ENCODE measurements around the gene DIAPH3. TPM values are rescaled to one million over a fixed set of nuclear protein-coding genes. Genes with fewer than 3 reads are reported as not detected.

DIAPH3 gene
- total and polyA plus RNA-seq, 2 of the 8 experiments (the other 6 are each of a cell fraction or from before 2014, with no cell fraction given) = 8.0 to 30.8 TPM

DNA sequence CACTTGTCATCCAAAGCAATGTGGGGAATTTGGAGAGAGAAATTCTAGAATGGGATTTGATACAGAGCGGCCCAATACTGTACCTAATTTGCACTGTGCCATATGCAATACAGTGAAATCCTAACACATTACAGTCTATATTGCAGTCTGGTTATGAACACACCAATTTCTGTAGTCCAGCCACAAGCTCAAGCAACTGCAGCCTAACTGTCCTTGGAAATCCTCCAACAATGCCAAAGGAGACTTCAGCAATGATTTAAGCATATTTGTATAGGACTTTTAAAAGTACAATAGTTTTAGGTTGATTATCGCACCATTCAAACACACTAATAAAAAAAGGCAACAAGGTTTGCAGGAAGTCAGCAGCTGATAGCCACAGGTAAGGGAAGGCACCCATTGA is 17.3 kb downstream of the DIAPH3 start:
- Histone ChIP-seq H2BK120ac (replicated peaks; ENCODE audit: low read depth, low read length) (no peak overlapping the region), H3K79me1 (ENCODE audit: low read depth, low read length) (peaks cover 10% of the 10 kb centered on the region; the same call in 1 of the 2 replicates), H2AFZ (ENCODE audit: low read length) (no peak overlapping the region), H3K23me2 (ENCODE audit: low read depth, low read length) (no peaks in the 10 kb centered on the region), H3K9me3 (ENCODE audit: insufficient read depth in 2 of 2, low read depth in 1 of 2, low read length in 1 of 2) (no peaks in the 10 kb centered on the region), H4K8ac (ENCODE audit: extremely low read depth, insufficient read depth, low read length) (no peak overlapping the region), H2BK12ac (ENCODE audit: low read depth, low read length) (no peak overlapping the region), H3K27me3 (replicated peaks in 1 of 4; ENCODE audit: control insufficient read depth in 3 of 4, extremely low read depth in 1 of 4, insufficient read depth in 3 of 4, low read length in 3 of 4) (no peaks in the 10 kb centered on the region), H3K14ac (ENCODE audit: insufficient read length) (no peak overlapping the region), H3K4me1 (replicated peaks in 1 of 4; ENCODE audit: control insufficient read depth in 3 of 4, insufficient read depth in 4 of 4, low read length in 3 of 4) (peaks cover 0 to 21% (median 3%) of the 10 kb centered on the region in 4 experiments; a peak in 3 of 7 replicates), H2BK5ac (ENCODE audit: low read depth, low read length) (no peak overlapping the region), H4K91ac (replicated peaks; ENCODE audit: insufficient read length, low read length) (no peak overlapping the region), H4K5ac (ENCODE audit: insufficient read length, low read depth, low read length) (no peak overlapping the region), H3K18ac (ENCODE audit: extremely low read depth, low read length) (no peak overlapping the region), H3K56ac (replicated peaks; ENCODE audit: insufficient read length, low read depth, low read length) (no peak overlapping the region), H3K4me2 (ENCODE audit: insufficient read depth in 1 of 2, low read depth in 2 of 2, low read length in 2 of 2) (no peak overlapping the region), H3K9ac (replicated peaks in 1 of 4; ENCODE audit: extremely low read depth in 1 of 4, low read depth in 3 of 4, low read length in 3 of 4) (no peak overlapping the region), H2BK20ac (ENCODE audit: low read length) (no peak overlapping the region), H3K23ac (ENCODE audit: insufficient read length) (no peak overlapping the region), H4K20me1 (replicated peaks in 1 of 2; ENCODE audit: control insufficient read depth in 1 of 2, insufficient read depth in 2 of 2, low read length in 2 of 2) (peaks cover 2 to 6% of the 10 kb centered on the region in 2 experiments), H3K4ac (replicated peaks; ENCODE audit: insufficient read length, low read depth, low read length) (no peak overlapping the region), H3K36me3 (ENCODE audit: control insufficient read depth in 2 of 4, insufficient read depth in 4 of 4, low read length in 3 of 4) (no peaks in the 10 kb centered on the region), H3K27ac (ENCODE audit: low read depth, low read length) (no peak overlapping the region), H2BK15ac (ENCODE audit: low read length) (no peak overlapping the region), H3K79me2 (ENCODE audit: control insufficient read depth in 1 of 2, insufficient read depth in 2 of 2, low read length in 2 of 2) (peaks cover 17 to 95% of the 10 kb centered on the region in 2 experiments), H2AK5ac (ENCODE audit: low read depth, low read length) (no peak overlapping the region), H3K4me3 (ENCODE audit: extremely low read depth in 1 of 4, insufficient read depth in 2 of 4, low read depth in 3 of 4, low read length in 4 of 4) (no peak overlapping the region)
- WGBS, 2 experiments (ENCODE audit: extremely low coverage in 1 of 2, insufficient coverage in 1 of 2, insufficient read length in 1 of 2, insufficient replicate concordance in 2 of 2, low coverage in 1 of 2, low lambda C conversion rate in 2 of 2, missing lambda C conversion rate in 1 of 2) = 88% methylated on average over 2 of the region's 2 CpGs; no CpG with 5 or more reads in 1 of the 2 experiments
- TF ChIP-seq RAD21 (IDR thresholded peaks at IDR 0.05 in 1 of 2, conservative IDR thresholded peaks at IDR 0.05 in 1 of 2; ENCODE audit: low read depth in 2 of 2, low read length in 2 of 2) = no peak
- FAIRE-seq (no peak), DNase-seq (ENCODE audit: low read depth in 1 of 2, low spot score in 2 of 2) (no peak)
- ChIA-PET CTCF (ENCODE audit: partially characterized antibody) (interaction anchor here (0.6 to 1.9 kb wide), 3 partner anchors 9 to 134 kb away, joined by 3 read pairs; no protein-coding TSS in a partner anchor), POLR2A (ENCODE audit: partially characterized antibody) (interaction anchor here (0.6 to 0.9 kb wide), 2 partner anchors 9 to 1200 kb away, joined by 3 read pairs; no protein-coding TSS in a partner anchor)

Measured in H1 (cell line).